ENCODE data around the gene TMEM212.

DNA sequence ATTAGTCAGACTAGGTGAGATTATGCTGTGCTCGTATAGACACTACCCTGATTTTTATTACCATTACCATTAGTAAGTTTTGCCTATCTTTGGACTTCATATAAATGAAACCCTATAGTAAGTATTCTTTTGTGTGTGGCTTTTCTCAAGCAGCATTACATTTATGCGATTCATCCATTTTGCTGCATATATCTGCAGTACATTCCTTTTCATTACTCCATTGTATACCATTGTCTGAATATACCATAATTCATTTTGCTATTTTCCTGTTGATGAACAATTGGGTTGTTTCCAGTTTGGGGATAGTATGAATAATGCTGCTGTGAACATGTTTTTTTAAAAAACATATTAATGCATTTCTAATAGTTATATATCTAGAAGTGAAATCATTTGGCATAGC is 45.3 kb downstream of the TMEM212 start:
- TF ChIP-seq FOXA1 (IDR thresholded peaks at IDR 0.05) (no peak), ARNT (IDR thresholded peaks at IDR 0.05) (no peak), ELF4 (IDR thresholded peaks at IDR 0.05) (no peak), SUZ12 (IDR thresholded peaks at IDR 0.05) (no peak), LEF1 (IDR thresholded peaks at IDR 0.05; ENCODE audit: borderline replicate concordance) (no peak), BHLHE40 (IDR thresholded peaks at IDR 0.05; ENCODE audit: borderline replicate concordance) (no peak)
